ENCODE measurements around the gene SLC43A2.

The SLC43A2 gene

GRCh38 chr17:1598399-1599095 is 30.1 kb downstream of the SLC43A2 start:
- Histone ChIP-seq H3K4me3 (ENCODE audit: low read depth, low read length) (no peak overlapping the region), H3K4me2 (ENCODE audit: low read length) (no peak overlapping the region), H3K4me1 (no peaks in the 10 kb centered on the region), H3K79me2 (peaks cover 2% of the 10 kb centered on the region), H3K9ac (no peak overlapping the region), H3K27me3 (ENCODE audit: control insufficient read depth, insufficient read depth, low read length) (no peaks in the 10 kb centered on the region), H3K36me3 (ENCODE audit: control insufficient read depth, insufficient read depth, low read length) (no peaks in the 10 kb centered on the region), H3K9me3 (ENCODE audit: control insufficient read depth, low read length) (no peaks in the 10 kb centered on the region), H2AFZ (no peak overlapping the region), H3K27ac (no peak overlapping the region)
- no peak for TF ChIP-seq CTCF (IDR thresholded peaks at IDR 0.05)

- no peaks in the 10 kb centered on the region for H3K36me3 ChIP-seq (ENCODE audit: control insufficient read depth, insufficient read depth, low read length)
- H3K79me2 ChIP-seq, result peaks cover 2% of the 10 kb centered on the region
- no peaks in the 10 kb centered on the region for H3K9me3 ChIP-seq (ENCODE audit: control insufficient read depth, low read length)
- H3K9ac ChIP-seq, result no peak overlapping the region
- no peak for TF ChIP-seq CTCF (IDR thresholded peaks at IDR 0.05)
- H3K4me3 ChIP-seq (ENCODE audit: low read depth, low read length), result no peak overlapping the region
- H3K4me2 ChIP-seq (ENCODE audit: low read length), result no peak overlapping the region
- H2AFZ ChIP-seq, result no peak overlapping the region
- no peak overlapping the region for H3K27ac ChIP-seq
- no peaks in the 10 kb centered on the region for H3K4me1 ChIP-seq
- H3K27me3 ChIP-seq (ENCODE audit: control insufficient read depth, insufficient read depth, low read length), result no peaks in the 10 kb centered on the region
Observed at GRCh38 chr17:1597861-1598342, 30.7 kb downstream of the SLC43A2 start.

- Histone ChIP-seq H3K4me1 (no peaks in the 10 kb centered on the region), H3K9ac (no peak overlapping the region), H3K27ac (no peak overlapping the region), H3K36me3 (ENCODE audit: control insufficient read depth, insufficient read depth, low read length) (no peaks in the 10 kb centered on the region), H3K79me2 (no peaks in the 10 kb centered on the region), H3K27me3 (ENCODE audit: control insufficient read depth, insufficient read depth, low read length) (no peaks in the 10 kb centered on the region), H3K4me3 (ENCODE audit: low read depth, low read length) (no peak overlapping the region), H3K9me3 (ENCODE audit: control insufficient read depth, low read length) (no peaks in the 10 kb centered on the region), H3K4me2 (ENCODE audit: low read length) (no peak overlapping the region), H2AFZ (no peak overlapping the region)
- TF ChIP-seq CTCF (IDR thresholded peaks at IDR 0.05), result no peak
Observed at GRCh38 chr17:1593630-1593931, 35.1 kb downstream of the SLC43A2 start.

- H3K4me2 ChIP-seq (ENCODE audit: low read length), result no peak overlapping the region
- H3K9ac ChIP-seq, result no peak overlapping the region
- H3K79me2 ChIP-seq, result no peaks in the 10 kb centered on the region
- no peak overlapping the region for H3K4me3 ChIP-seq (ENCODE audit: low read depth, low read length)
- TF ChIP-seq CTCF (IDR thresholded peaks at IDR 0.05), result no peak
- no peaks in the 10 kb centered on the region for H3K9me3 ChIP-seq (ENCODE audit: control insufficient read depth, low read length)
- no peaks in the 10 kb centered on the region for H3K27me3 ChIP-seq (ENCODE audit: control insufficient read depth, insufficient read depth, low read length)
- no peak overlapping the region for H2AFZ ChIP-seq
- H3K4me1 ChIP-seq, result peaks cover under 1% of the 10 kb centered on the region
- H3K36me3 ChIP-seq (ENCODE audit: control insufficient read depth, insufficient read depth, low read length), result no peaks in the 10 kb centered on the region
- H3K27ac ChIP-seq, result no peak overlapping the region
Observed at GRCh38 chr17:1592751-1593629, 35.6 kb downstream of the SLC43A2 start.

Data from parathyroid adenoma (tissue), 2 donors.